A549 (cell line): ENCODE data around the gene ABHD11.

Experiments
- CEBPB ChIP-seq, 2 experiments: fragments of >200 bp in 1 of 2; sonication (Bioruptor Twin) in 1 of 2; formaldehyde crosslinking in 1 of 2; IDR thresholded peaks; 2 replicates each; pipeline ENCODE4 v1.6.1; 2012 to 2016
- CTCF ChIP-seq: fragments of >200 bp; sonication (Bioruptor Twin); formaldehyde crosslinking; IDR thresholded peaks from 3 replicates; pipeline ENCODE4 v1.5.1; 2016
- ELK1 ChIP-seq: fragments of 150-350 bp; IDR thresholded peaks from 2 replicates; pipeline ENCODE4 v1.6.1; 2014; ENCODE audit warnings: low read depth, mild to moderate bottlenecking, low read length
- FOSL2 ChIP-seq, 2 experiments: fragments of 450-650 bp in 1 of 2; fragments of >200 bp in 1 of 2; sonication (Bioruptor Twin) in 1 of 2; formaldehyde crosslinking; IDR thresholded peaks; 2 replicates each; pipeline versions ENCODE4 v1.5.0 to v1.6.1; 2016 to 2020; ENCODE audit warnings: mild to moderate bottlenecking in 1 of 2, moderate library complexity in 1 of 2
- KDM1A ChIP-seq: fragments of 200-600 bp; sonication (generic); IDR thresholded peaks from 2 replicates; pipeline ENCODE4 v1.6.1; 2016; ENCODE audit warnings: low read depth, mild to moderate bottlenecking
- MAX ChIP-seq: IDR thresholded peaks from 2 replicates; pipeline ENCODE4 v1.6.1; 2012
- NR3C1 ChIP-seq: fragments of >200 bp; sonication (Bioruptor Twin); formaldehyde crosslinking; IDR thresholded peaks from 3 replicates; pipeline ENCODE4 v1.6.1; 2017
- PBX3 ChIP-seq: IDR thresholded peaks from 2 replicates; pipeline ENCODE4 v1.6.1; 2012
- POLR2AphosphoS2 ChIP-seq: conservative IDR thresholded peaks from 2 replicates; pipeline ENCODE4 v1.6.1; 2012; ENCODE audit warnings: low read length, improper control_type of control experiment, inconsistent platforms
- ZC3H11A ChIP-seq: fragments of 450-650 bp; IDR thresholded peaks from 2 replicates; pipeline ENCODE4 v1.6.1; 2014; ENCODE audit warnings: antibody characterized with exemption, mild to moderate bottlenecking

GRCh38 chr7:73718905-73719805 is 19.4 kb downstream of the ABHD11 start, which contains the start of gene STX1A:
- TF ChIP-seq FOSL2 (IDR thresholded peaks at IDR 0.05) (no peak), FOSL2 (CRISPR knock-in tag; IDR thresholded peaks at IDR 0.05) (no peak), MAX (peak; percentile 40), PBX3 (no peak), CTCF (no peak), ELK1 (no peak), POLR2AphosphoS2 (no peak), KDM1A (no peak), NR3C1 (no peak), CEBPB (IDR thresholded peaks at IDR 0.05) (no peak), ZC3H11A (no peak)
